GM18526 (cell line): ENCODE results near the gene SLC66A3.

Experiments used
- POLR2A ChIP-seq: IDR thresholded peaks from 3 replicates; pipeline ENCODE4 v1.6.1; 2011; ENCODE audit not compliant: insufficient read length; ENCODE audit errors: extremely low read depth

Gene SLC66A3

DNA sequence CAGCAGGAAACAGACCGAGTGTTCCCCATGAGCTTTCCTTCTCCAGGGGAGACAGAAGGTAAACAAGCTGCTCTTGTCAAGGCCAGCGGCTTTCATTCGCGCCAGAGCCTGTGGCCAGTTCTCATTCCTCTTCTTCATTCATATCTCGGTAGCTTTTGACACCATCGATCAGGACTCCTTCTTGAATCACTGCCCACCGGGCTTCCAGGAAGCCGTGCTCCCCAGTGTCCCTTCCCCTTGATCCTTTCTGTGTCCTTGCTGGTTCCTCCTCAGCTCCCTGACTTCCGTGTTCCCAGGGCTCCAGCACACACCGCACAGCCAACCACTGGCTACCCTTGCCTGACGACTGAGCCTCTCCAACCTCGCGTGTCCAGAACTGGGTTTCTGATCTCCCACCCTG is 14.1 kb downstream of the SLC66A3 start:
- no peak for TF ChIP-seq POLR2A

DNA sequence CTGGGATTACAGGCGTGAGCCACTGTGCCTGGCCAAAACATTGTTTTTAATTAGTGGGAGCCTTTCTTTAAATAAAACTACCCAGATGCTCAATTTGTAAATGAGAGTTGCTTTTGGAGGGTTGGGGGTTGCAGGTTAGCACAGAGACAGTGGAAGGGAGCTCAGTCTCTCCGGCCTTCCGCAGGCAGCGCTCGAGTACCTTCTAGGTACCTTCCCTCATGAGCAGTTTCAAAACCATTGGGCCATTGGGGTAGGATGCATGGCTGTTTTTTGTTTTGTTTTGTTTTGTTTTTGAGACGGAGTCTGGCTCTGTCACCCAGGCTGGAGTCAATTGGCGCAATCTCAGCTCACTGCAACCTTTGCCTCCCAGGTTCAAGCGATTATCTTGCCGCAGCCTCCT is 19.0 kb downstream of the SLC66A3 start:
- TF ChIP-seq POLR2A = no peak

GRCh38 chr2:11175293-11175795 is 20.1 kb downstream of the SLC66A3 start:
- no peak for TF ChIP-seq POLR2A

DNA sequence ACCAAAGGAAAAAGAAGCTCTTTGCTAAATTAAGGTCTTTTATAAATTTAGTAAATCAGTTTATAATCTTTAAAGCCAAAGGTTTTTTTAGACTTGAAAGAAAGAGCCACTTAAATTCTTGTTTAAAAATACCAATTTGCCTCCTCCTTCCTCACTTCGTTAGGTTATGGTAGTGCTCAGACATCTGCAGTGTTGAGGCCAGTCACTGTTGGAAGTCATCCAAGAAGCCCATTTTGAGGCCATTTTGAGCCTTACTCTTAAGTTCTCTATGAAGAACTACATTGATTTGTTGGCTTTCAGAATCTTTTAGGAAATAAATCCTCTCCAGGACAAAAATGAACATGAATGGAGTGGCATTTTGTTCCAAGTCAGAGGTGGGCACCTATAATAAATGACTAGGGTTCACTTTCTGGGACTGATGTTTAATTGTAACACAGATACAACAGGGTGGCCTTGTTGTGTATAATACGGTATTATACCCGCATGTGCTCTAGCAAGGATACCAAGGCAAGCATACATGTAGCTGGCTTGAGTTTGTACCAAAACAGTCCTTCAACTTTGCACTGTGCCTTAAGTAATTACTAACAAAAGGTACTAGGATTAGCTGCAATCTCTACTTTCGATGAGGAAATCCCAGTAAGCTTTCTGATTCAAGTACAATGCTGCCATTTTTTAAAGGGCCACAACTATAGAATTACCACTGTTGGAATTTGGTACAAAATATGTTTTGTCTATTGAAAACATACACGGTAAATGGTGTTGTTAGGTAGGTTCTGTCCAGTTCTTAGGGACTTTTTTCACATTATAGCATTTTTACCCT is 22.8 kb downstream of the SLC66A3 start:
- no peak for TF ChIP-seq POLR2A

DNA sequence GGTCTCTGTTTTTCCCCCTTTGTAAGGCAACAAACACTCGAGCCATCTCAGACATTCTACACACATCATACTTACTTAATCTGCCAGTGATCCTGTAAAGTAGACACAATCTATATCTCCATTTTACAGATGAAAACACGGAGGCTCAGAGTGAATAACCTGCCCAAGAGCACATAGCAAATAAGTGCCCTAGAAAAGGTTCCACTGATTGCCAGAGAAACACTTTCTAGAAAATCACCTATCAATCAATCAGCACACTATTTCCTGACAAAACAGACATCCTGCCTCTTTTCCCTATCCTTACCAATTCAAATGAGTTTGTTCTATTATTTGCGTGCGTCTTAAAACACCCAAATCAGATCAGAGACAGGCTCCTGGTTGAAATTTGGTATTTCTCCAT is 23.9 kb downstream of the SLC66A3 start:
- TF ChIP-seq POLR2A = no peak

DNA sequence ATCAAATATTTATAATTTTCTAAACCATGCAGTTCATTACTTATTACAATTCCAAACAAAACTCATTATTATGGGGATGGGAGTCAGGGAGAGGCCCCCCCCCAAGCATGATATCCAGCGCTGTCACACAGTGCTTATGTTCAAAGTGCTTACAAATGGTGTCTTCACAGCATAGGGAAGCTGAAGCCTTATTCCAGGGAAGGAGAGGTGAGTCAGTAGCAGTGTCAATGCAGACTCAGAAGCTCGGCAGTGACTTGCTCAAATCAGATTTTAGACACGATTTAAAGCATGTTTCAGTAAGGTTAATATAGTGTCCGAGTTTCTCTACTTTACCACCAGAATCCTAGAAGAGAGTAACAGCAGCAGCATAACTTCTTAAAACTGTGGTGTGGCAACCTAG is 24.6 kb downstream of the SLC66A3 start:
- TF ChIP-seq POLR2A = no peak

DNA sequence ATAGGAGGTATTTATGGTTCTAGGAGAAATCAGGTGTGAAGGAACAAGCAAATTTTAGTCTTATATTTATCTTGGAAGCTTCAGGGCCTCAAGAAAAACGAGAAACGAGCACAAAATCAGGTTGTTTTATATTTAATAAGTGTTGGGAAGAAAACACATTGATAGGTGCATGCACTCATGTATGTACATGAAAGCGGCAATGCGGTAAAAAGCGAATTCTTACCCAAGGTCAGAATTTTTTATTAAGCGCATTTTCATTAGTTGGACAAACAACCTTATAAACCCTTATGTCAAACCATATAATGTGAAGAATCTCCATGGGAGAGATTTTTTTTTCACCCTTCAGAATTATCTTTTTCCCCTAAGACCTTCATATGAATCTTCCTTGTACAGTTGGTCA is 25.4 kb downstream of the SLC66A3 start:
- no peak for TF ChIP-seq POLR2A

GRCh38 chr2:11182951-11183350 is 27.7 kb downstream of the SLC66A3 start:
- TF ChIP-seq POLR2A = no peak

- no peak for TF ChIP-seq POLR2A
These were observed 30.9 kb downstream of the SLC66A3 start for GRCh38 chr2:11186145-11186544.

DNA sequence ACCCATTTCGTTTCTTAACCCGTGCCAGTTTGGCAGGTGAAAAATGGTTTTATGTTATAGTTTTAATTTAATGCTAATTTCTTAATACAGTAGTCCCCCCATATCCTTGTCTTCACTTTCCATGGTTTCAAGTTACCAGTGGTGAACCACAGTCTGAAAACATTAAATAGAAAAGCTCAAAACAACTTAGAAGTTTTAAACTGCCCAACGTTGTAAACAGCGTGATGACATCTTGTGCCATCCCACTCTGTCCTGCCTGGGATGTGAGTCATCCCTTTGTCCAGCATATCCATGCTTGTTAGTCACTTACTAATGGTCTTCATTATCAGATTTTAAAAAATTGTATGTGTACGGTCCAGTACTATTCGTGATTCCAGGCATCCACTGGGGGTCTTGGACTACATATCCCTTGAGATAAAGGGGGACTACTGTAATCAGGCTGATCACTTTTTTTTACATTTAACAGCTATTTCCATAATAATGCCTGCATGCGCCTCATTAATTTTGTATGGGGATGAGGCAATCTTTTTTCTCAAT is 31.9 kb downstream of the SLC66A3 start:
- TF ChIP-seq POLR2A = no peak

- TF ChIP-seq POLR2A = no peak
These were observed 32.5 kb downstream of the SLC66A3 start for GRCh38 chr2:11187731-11188130.

DNA sequence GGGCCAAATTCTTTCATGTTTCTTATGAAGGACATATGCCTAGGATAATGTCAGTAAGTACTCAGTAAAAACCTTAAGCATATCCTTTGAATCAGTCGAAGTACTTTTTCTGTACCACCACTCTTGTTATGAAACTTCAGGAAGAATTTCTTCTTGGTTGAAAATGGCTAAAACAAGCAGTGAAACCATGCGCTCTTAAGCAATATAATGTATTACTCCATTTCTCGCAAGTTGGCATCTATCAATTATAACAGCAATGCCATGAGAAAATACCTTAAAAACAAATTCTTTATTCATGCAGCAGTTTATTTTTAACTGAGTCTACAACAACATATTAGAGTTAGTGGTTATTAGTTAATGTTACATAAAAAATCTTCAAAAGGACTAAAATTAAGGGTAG is 41.0 kb downstream of the SLC66A3 start:
- TF ChIP-seq POLR2A = no peak

- no peak for TF ChIP-seq POLR2A
These were observed 45.4 kb downstream of the SLC66A3 start for GRCh38 chr2:11200651-11201050.

GRCh38 chr2:11201969-11202368 is 46.7 kb downstream of the SLC66A3 start:
- TF ChIP-seq POLR2A = no peak

GRCh38 chr2:11203480-11203879 is 48.2 kb downstream of the SLC66A3 start:
- no peak for TF ChIP-seq POLR2A

- no peak for TF ChIP-seq POLR2A
These were observed 52.8 kb downstream of the SLC66A3 start for GRCh38 chr2:11208083-11208482.

DNA sequence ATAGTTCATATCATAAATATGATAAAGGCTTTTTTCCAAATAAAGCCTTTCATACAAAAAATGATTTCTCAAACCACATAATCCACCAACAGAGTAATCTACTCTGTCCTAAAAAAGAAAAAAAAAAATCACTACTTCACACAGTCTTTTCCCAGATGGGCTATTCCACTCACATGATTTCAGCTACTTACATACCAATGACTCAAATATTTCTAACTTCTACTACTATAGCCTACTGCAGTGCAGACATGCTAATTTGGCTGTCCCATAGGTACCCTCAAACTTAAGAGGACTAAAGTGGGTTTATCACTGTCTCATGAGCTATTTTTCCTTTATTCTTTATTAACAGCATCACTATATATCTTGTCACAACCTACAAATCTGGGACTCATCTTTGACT is 57.4 kb downstream of the SLC66A3 start:
- TF ChIP-seq POLR2A = no peak

DNA sequence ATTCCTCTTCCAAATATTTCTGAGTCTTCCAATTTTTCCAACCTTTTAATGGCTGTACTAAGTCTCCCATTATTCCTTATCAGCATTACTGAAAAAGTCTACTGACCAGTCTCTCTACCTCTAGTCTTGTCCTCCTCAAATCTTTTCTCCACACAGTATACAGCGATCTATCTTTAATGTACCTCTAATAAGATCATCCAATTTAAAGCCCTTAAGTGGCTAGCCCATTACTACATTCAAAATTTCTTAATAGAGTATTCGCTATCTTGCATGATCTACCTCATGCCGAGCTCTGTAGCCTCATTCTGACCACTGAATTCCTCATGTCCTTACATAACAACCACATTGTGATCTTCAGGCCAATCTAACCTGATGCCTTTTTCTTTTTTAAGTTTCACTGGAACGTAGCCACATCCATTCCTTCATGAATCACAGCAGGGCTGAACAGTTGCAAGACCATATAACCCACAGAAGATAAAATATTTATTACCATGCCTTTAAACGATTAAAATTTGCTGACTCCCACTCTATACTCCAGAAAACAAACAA is 57.9 kb downstream of the SLC66A3 start:
- no peak for TF ChIP-seq POLR2A
